Body of pancreas (tissue), 4 donors: ENCODE measurements around the gene ADCY6.

ENCODE experiments used
- POLR2A ChIP-seq, 3 donors: fragments of 450-650 bp; IDR thresholded peaks; one replicate each; pipeline ENCODE4 v1.6.1; 2016; ENCODE audit warnings: antibody characterized with exemption in 3 of 3, mild to moderate bottlenecking in 2 of 3
- TF ChIP-seq, protein P1 (sequence below), 7 experiments: fragments of 450-650 bp in 4 of 7; fragments of 200-600 bp in 3 of 7; sonication (generic) in 3 of 7; IDR thresholded peaks; one replicate each; pipeline ENCODE4 v1.5.1; 2016 to 2019; ENCODE audit warnings: antibody characterized with exemption in 7 of 7

DNA sequence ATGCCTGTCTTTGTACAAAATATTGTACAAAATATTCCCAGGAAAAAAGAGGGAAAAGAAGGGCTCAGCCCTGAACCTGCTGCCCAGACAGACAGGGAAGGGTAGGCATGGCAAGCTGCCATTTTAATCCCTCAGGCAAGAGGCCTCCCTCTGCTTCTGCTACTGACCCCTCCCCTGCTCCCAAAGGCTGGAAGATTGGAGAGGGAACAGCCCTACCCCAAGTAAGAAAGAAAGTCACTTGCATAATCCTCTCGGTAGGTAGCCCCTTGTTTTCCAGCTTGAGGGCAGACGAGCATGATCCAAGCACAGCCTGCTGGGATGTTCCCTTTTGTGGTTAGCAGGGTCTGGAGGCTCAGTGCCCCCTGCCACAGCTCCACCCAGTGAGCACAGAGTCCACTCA, 20.7 kb downstream of the ADCY6 start:
- no peak for TF ChIP-seq POLR2A (IDR thresholded peaks at IDR 0.05)
- TF ChIP-seq, protein P1, sequence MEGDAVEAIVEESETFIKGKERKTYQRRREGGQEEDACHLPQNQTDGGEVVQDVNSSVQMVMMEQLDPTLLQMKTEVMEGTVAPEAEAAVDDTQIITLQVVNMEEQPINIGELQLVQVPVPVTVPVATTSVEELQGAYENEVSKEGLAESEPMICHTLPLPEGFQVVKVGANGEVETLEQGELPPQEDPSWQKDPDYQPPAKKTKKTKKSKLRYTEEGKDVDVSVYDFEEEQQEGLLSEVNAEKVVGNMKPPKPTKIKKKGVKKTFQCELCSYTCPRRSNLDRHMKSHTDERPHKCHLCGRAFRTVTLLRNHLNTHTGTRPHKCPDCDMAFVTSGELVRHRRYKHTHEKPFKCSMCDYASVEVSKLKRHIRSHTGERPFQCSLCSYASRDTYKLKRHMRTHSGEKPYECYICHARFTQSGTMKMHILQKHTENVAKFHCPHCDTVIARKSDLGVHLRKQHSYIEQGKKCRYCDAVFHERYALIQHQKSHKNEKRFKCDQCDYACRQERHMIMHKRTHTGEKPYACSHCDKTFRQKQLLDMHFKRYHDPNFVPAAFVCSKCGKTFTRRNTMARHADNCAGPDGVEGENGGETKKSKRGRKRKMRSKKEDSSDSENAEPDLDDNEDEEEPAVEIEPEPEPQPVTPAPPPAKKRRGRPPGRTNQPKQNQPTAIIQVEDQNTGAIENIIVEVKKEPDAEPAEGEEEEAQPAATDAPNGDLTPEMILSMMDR (IDR thresholded peaks at IDR 0.05): no peak
